ENCODE data around the gene SYNE3. TPM values are rescaled to one million over a fixed set of nuclear protein-coding genes. Genes with fewer than 3 reads are reported as not detected.
"Not testable (repeated sequence)": the region's sequence is repeated elsewhere in the genome, so short reads cannot be mapped to it uniquely, and the experiment has no call there.

Gene SYNE3
- total and polyA plus RNA-seq, 2 experiments from 2014 or later, result 0.16 to 2.4 TPM

GRCh38 chr14:95511687-95512086 is 4.8 kb downstream of the SYNE3 start:
- no peaks in the 10 kb centered on the region for H3K36me3 ChIP-seq (replicated peaks; ENCODE audit: insufficient read depth, low read depth)
- H4K20me1 ChIP-seq (ENCODE audit: insufficient read depth, poor library complexity, severe bottlenecking), result no peaks in the 10 kb centered on the region
- no peaks in the 10 kb centered on the region for H3K9me3 ChIP-seq (ENCODE audit: low read depth)
- DNase-seq (ENCODE audit: low spot score), result no peak
- H2AFZ ChIP-seq, result no peak overlapping the region
- 85% methylated on average over 5 of the region's 5 CpGs for WGBS (ENCODE audit: low lambda C conversion rate, missing lambda C conversion rate)
- no peak overlapping the region for H3K4me3 ChIP-seq
- no peak overlapping the region for H3K27ac ChIP-seq
- no peaks in the 10 kb centered on the region for H3K79me2 ChIP-seq
- no peak for TF ChIP-seq CTCF (IDR thresholded peaks at IDR 0.05; ENCODE audit: poor library complexity)
- TF ChIP-seq EZH2phosphoT487 (IDR thresholded peaks at IDR 0.05; ENCODE audit: low read depth, severe bottlenecking, unreplicated experiment), result no peak
- no peak for TF ChIP-seq EZH2 (IDR thresholded peaks at IDR 0.05; ENCODE audit: borderline replicate concordance)
- H3K9me2 ChIP-seq (replicated peaks; ENCODE audit: insufficient read depth), result no peaks in the 10 kb centered on the region
- H3K4me1 ChIP-seq (ENCODE audit: insufficient read depth), result peaks cover 13% of the 10 kb centered on the region
- no peaks in the 10 kb centered on the region for H3K27me3 ChIP-seq
- H3K4me2 ChIP-seq, result no peak overlapping the region

DNA sequence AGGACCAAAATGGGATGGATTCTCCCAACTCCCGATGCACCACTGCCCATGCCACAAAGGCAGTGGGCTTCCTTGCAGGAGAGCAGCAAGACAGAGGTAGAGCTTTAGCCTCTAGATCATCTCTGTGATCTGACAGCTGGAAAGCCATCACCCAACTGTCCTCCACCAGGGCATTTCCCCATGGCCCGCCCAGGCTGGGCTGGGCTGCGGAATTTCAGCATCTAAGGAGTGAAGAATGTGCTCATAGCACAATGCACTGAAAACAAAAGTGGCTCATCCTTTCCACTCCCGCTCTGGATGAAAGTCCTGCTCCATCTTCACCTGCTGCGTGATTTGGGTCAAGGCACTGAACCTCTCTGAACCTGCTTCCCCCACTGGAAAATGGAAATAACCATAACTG is 5.6 kb downstream of the SYNE3 start:
- no peaks in the 10 kb centered on the region for H3K9me2 ChIP-seq (replicated peaks; ENCODE audit: insufficient read depth)

GRCh38 chr14:95510344-95510743 is 6.1 kb downstream of the SYNE3 start:
- WGBS (ENCODE audit: low lambda C conversion rate, missing lambda C conversion rate), result 90% methylated on average over 9 of the region's 9 CpGs
- H3K9me3 ChIP-seq (ENCODE audit: low read depth); H3K4me1 ChIP-seq (ENCODE audit: insufficient read depth); H3K36me3 ChIP-seq (replicated peaks; ENCODE audit: insufficient read depth, low read depth); H3K4me3 ChIP-seq; H3K4me2 ChIP-seq; H3K9me2 ChIP-seq (replicated peaks; ENCODE audit: insufficient read depth); H4K20me1 ChIP-seq (ENCODE audit: insufficient read depth, poor library complexity, severe bottlenecking); H2AFZ ChIP-seq; H3K27ac ChIP-seq; DNase-seq (ENCODE audit: low spot score); H3K79me2 ChIP-seq; H3K27me3 ChIP-seq: not testable (repeated sequence)

More for the DNA sequence above, 5.6 kb downstream of the SYNE3 start:
- H3K4me1 ChIP-seq (ENCODE audit: insufficient read depth), result peaks cover 11% of the 10 kb centered on the region
- no peaks in the 10 kb centered on the region for H3K9me3 ChIP-seq (ENCODE audit: low read depth)
- no peak overlapping the region for H3K27ac ChIP-seq
- no peak overlapping the region for H3K4me3 ChIP-seq
- WGBS (ENCODE audit: low lambda C conversion rate, missing lambda C conversion rate), result 93% methylated on average over 5 of the region's 5 CpGs
- H3K4me2 ChIP-seq, result no peak overlapping the region
- no peaks in the 10 kb centered on the region for H3K79me2 ChIP-seq
- DNase-seq (ENCODE audit: low spot score), result no peak
- no peaks in the 10 kb centered on the region for H3K27me3 ChIP-seq
- no peak overlapping the region for H2AFZ ChIP-seq
- no peaks in the 10 kb centered on the region for H3K36me3 ChIP-seq (replicated peaks; ENCODE audit: insufficient read depth, low read depth)
- TF ChIP-seq CTCF (IDR thresholded peaks at IDR 0.05; ENCODE audit: poor library complexity) (no peak), EZH2phosphoT487 (IDR thresholded peaks at IDR 0.05; ENCODE audit: low read depth, severe bottlenecking, unreplicated experiment) (no peak), EZH2 (IDR thresholded peaks at IDR 0.05; ENCODE audit: borderline replicate concordance) (no peak)
- no peaks in the 10 kb centered on the region for H4K20me1 ChIP-seq (ENCODE audit: insufficient read depth, poor library complexity, severe bottlenecking)

DNA sequence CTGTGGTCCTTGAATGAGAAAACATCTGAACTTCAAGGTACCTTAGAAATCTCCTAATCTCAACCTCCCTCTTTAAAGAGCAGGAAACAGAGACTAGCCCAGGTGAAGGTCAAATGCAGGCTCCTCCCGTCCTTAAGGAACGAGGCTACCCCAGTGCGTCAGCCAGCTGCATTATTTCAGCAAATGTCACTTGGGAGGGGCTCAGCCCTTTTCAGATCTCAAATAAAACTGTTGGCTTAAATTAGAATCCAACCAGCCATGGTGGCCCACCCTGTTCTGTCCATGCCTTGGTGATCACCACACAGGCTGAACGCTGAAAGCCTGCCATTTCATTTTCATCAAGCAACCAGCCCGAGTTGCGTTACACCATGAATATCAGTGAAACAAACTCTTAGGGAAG is 7.0 kb downstream of the SYNE3 start:
- Histone ChIP-seq H3K27me3 (no peaks in the 10 kb centered on the region), H3K4me1 (ENCODE audit: insufficient read depth) (no peaks in the 10 kb centered on the region), H3K9me2 (replicated peaks; ENCODE audit: insufficient read depth) (no peaks in the 10 kb centered on the region), H3K27ac (no peak overlapping the region), H3K79me2 (no peaks in the 10 kb centered on the region), H2AFZ (no peak overlapping the region), H3K4me3 (no peak overlapping the region), H3K36me3 (replicated peaks; ENCODE audit: insufficient read depth, low read depth) (no peaks in the 10 kb centered on the region), H3K9me3 (ENCODE audit: low read depth) (no peaks in the 10 kb centered on the region), H3K4me2 (no peak overlapping the region), H4K20me1 (ENCODE audit: insufficient read depth, poor library complexity, severe bottlenecking) (no peaks in the 10 kb centered on the region)
- TF ChIP-seq EZH2phosphoT487 (IDR thresholded peaks at IDR 0.05; ENCODE audit: low read depth, severe bottlenecking, unreplicated experiment) (no peak), EZH2 (IDR thresholded peaks at IDR 0.05; ENCODE audit: borderline replicate concordance) (no peak), CTCF (IDR thresholded peaks at IDR 0.05; ENCODE audit: poor library complexity) (no peak)
- no peak for DNase-seq (ENCODE audit: low spot score)
- WGBS (ENCODE audit: low lambda C conversion rate, missing lambda C conversion rate), result 88% methylated on average over 6 of the region's 6 CpGs

Measured in hepatocyte (in vitro differentiated cells).